IPS-18a (cell line): Measurements from ENCODE around the gene TPO.
"Not testable (repeated sequence)": the region's sequence is repeated elsewhere in the genome, so short reads cannot be mapped to it uniquely, and the experiment has no call there.

ENCODE experiments used
- H3K27ac ChIP-seq: one replicate; pipeline ENCODE4 v1.5.1; 2013; ENCODE audit warnings: low read length
- H3K27me3 ChIP-seq: one replicate; pipeline ENCODE4 v1.6.1; 2013; ENCODE audit warnings: mild to moderate bottlenecking, low read length; ENCODE audit not compliant: control insufficient read depth, insufficient read depth
- H3K36me3 ChIP-seq: one replicate; pipeline ENCODE4 v1.6.1; 2013; ENCODE audit warnings: low read depth, low read length; ENCODE audit not compliant: control insufficient read depth
- H3K4me1 ChIP-seq: one replicate; pipeline ENCODE4 v1.6.1; 2013; ENCODE audit warnings: low read depth, low read length; ENCODE audit not compliant: control insufficient read depth
- H3K4me3 ChIP-seq: one replicate; pipeline ENCODE4 v1.5.1; 2013; ENCODE audit warnings: low read length
- H3K9ac ChIP-seq: one replicate; pipeline ENCODE4 v1.6.1; 2013; ENCODE audit warnings: mild to moderate bottlenecking, low read length, moderate library complexity
- H3K9me3 ChIP-seq: one replicate; pipeline ENCODE4 v1.6.1; 2013; ENCODE audit warnings: low read depth, low read length; ENCODE audit not compliant: control insufficient read depth

The TPO gene

GRCh38 chr2:1556286-1556685 lies 143.0 kb downstream of the TPO start:
- Histone ChIP-seq H3K9me3 (no peaks in the 10 kb centered on the region), H3K27ac (no peak overlapping the region), H3K4me1 (no peaks in the 10 kb centered on the region), H3K36me3 (no peaks in the 10 kb centered on the region), H3K9ac (no peak overlapping the region), H3K4me3 (no peak overlapping the region), H3K27me3 (peaks cover 3% of the 10 kb centered on the region)

DNA sequence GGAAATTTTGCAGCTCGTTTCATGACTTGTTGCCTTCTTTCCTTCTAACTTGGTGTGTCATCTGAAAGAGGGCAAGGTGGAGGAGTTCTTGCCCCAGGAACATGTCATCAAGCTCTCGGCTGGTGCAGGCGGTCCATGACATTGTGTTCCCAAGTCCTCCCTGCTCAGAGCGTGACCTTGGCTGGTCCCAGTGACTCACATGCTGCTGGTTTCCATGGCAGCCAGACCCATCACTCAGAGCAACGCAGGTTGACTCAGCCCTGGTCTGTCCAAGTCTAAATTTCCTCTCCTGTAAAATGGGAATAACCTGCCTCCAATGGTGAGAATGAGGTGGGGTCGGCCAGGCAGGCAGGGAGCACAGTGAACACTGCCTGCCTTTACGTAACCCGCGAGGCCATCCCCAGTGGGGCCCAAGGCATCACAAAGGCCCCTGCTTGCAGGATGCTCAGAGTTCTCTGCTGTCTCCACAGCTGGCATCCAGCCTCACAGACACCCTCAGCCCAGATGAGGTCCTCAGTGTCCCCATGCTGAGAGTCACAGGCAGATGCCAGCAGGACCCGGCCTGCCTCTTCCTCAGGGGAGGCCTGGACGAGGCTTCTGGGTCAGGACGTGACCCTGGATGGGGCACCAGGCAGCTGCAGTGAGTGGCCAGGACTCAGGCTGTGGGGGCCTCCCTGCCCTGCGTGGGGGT lies 143.7 kb downstream of the TPO start:
- H3K4me1 ChIP-seq = no peaks in the 10 kb centered on the region
- no peaks in the 10 kb centered on the region for H3K36me3 ChIP-seq
- H3K27ac ChIP-seq = no peak overlapping the region
- no peaks in the 10 kb centered on the region for H3K27me3 ChIP-seq
- H3K9me3 ChIP-seq = no peaks in the 10 kb centered on the region
- H3K4me3 ChIP-seq = no peak overlapping the region
- H3K9ac ChIP-seq = no peak overlapping the region

- Histone ChIP-seq H3K4me3 (no peak overlapping the region), H3K9ac (no peak overlapping the region), H3K36me3 (no peaks in the 10 kb centered on the region), H3K9me3 (no peaks in the 10 kb centered on the region), H3K27ac (no peak overlapping the region), H3K27me3 (no peaks in the 10 kb centered on the region), H3K4me1 (no peaks in the 10 kb centered on the region)
Measured at GRCh38 chr2:1557467-1557820, 144.2 kb downstream of the TPO start.

DNA sequence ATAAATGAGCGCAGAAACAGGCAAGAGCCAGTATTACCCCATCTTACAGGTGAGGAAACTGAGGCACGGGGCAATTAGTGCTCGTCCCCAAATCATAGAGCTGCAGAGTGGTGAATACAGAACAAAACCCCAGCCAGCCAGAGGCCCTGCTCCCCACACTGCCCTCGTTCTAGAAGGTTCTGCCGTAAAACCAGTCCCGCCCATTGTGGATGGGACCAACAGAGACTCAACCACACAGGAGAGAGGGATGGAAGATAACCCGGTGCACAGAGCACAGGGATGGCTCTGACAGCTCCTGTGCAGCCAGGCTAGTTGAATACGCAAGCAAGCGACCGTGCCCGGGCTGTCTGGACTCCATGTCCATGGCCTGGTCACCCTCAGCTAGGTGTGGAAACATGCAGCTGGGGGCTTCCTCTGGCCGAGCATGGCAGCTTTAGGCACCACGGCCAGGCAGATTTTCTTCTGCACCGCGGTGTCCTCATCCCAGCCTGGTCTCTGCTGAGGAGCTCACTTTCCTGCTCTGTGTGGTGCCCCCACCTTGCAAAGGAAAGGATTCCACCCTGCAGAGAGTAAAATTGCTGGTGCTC lies 146.4 kb downstream of the TPO start:
- H3K4me1 ChIP-seq = no peaks in the 10 kb centered on the region
- H3K27ac ChIP-seq = no peak overlapping the region
- H3K27me3 ChIP-seq = no peaks in the 10 kb centered on the region
- H3K9ac ChIP-seq = no peak overlapping the region
- H3K9me3 ChIP-seq = no peaks in the 10 kb centered on the region
- H3K4me3 ChIP-seq = no peak overlapping the region
- H3K36me3 ChIP-seq = no peaks in the 10 kb centered on the region

GRCh38 chr2:1561259-1561658 lies 148.0 kb downstream of the TPO start:
- Histone ChIP-seq H3K4me3 (no peak overlapping the region), H3K9me3 (no peaks in the 10 kb centered on the region), H3K27ac (no peak overlapping the region), H3K36me3 (no peaks in the 10 kb centered on the region), H3K4me1 (no peaks in the 10 kb centered on the region), H3K9ac (no peak overlapping the region), H3K27me3 (no peaks in the 10 kb centered on the region)

DNA sequence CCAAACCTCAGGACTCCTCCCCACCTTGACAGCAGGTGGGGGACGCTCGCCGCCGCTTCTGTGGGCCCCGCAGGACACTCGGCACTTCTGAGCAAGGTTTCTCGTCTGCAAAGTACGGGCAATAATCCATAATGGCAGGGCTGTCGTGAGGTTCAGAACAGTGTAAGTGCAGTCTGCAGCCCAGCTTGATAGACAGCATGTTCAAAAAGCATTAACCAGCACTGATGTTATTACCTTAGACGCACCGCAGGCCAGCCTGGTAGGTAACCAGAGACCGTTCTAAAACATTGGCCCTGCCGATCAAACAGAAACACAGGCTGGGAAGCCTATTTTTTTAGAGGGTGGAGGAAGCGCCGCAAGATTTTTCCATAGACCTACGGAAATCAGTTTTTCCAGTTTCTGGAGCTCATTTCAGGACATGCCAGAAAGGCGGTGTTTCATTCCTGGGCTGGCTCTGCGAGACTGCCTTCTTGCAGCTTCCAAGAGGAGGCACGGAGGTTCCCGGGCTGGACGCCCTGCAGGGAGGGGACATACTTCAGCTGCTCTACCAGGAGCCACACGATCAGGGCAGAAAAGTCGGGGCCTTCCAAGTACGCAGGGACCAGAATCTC lies 148.7 kb downstream of the TPO start:
- H3K27ac ChIP-seq = no peak overlapping the region
- no peaks in the 10 kb centered on the region for H3K9me3 ChIP-seq
- H3K4me1 ChIP-seq = no peaks in the 10 kb centered on the region
- H3K4me3 ChIP-seq = no peak overlapping the region
- no peak overlapping the region for H3K9ac ChIP-seq
- H3K36me3 ChIP-seq = no peaks in the 10 kb centered on the region
- H3K27me3 ChIP-seq = no peaks in the 10 kb centered on the region

- H3K27ac ChIP-seq = no peak overlapping the region
- no peaks in the 10 kb centered on the region for H3K4me1 ChIP-seq
- no peak overlapping the region for H3K4me3 ChIP-seq
- no peak overlapping the region for H3K9ac ChIP-seq
- no peaks in the 10 kb centered on the region for H3K9me3 ChIP-seq
- no peaks in the 10 kb centered on the region for H3K27me3 ChIP-seq
- H3K36me3 ChIP-seq = no peaks in the 10 kb centered on the region
Measured at GRCh38 chr2:1563084-1563857, 150.0 kb downstream of the TPO start.

DNA sequence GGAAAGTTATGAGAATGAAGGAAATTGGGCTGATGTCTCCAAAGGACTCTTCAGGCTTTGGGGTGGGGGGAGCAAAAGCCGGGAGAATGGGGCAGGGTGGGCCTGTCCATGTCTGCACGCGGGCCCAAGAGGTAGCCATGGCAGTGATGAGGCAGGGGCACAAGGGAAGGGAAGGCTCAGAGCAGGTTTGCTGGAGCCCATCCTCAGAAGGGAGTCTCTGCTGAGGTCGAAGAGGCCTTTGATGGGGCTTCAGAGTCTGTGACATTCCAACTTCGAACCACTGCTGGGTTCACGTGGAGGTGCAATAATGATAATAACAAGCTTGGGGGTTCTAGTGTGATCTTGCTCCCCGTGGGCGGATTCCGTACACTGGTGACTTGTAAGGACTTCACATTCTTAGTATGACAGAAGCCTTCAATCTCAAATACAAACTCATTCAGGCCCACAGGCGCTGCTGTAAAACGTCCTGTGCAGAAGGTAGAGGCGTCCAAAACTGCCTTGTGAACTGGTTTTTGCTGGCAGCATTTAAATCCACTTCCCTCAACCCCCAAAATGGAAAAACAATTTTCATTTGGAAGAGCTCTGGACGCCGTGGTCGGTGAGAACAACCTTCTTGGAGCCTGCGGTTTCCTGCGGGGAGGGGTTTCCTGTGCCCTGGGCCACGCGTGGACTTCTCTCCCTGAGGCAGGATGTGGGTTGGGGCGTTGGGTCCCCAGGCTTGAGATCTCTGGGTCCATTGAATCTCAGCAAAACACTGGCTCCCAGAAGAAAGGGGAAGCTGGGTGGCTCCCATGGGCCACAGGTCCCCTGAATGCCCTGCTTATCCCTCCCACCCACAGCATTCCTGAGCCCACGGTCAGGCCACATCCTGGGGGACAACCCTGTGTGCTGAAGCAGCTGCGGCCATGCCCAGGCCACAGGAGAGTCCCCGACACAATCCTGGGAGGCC lies 151.0 kb downstream of the TPO start:
- no peak overlapping the region for H3K27ac ChIP-seq
- H3K36me3 ChIP-seq = no peaks in the 10 kb centered on the region
- no peaks in the 10 kb centered on the region for H3K9me3 ChIP-seq
- H3K4me1 ChIP-seq = no peaks in the 10 kb centered on the region
- H3K9ac ChIP-seq = no peak overlapping the region
- no peak overlapping the region for H3K4me3 ChIP-seq
- no peaks in the 10 kb centered on the region for H3K27me3 ChIP-seq

DNA sequence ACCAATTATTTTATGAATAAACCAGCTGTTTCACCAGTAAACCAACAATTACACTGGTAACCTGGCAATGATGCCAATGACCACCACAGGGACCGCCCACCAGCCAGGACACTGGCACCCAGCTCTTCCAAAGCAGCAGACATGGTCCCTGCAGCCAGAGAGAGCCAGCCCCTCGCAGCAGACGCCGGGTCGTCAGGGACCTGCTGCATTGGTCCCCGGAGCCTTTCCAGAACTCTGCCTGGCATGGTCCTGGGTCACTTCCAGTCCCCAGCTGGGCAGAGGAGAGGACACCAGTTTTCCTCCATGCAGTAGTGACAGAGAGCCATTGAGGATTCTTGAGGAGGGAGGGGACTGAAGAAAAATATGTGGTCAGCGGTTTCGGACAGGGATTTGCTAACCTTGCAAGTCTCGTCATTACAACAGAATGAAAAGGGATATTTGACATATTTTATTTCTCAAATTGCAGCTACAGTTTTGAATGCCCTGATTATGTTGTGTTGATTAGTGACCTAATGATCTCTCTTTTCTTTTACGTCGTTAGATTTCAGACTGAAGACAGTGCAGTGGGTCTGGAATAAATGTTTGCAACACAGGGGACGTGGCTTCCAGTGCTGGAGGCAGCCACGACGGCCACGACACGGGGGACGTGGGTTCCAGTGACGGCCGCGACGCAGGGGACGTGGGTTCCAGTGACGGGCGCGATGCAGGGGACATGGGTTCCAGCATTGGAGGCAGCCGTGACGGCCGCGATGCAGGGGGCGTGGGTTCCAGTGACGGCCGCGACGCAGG lies 154.5 kb downstream of the TPO start:
- Histone ChIP-seq H3K4me1 (no peaks in the 10 kb centered on the region), H3K27me3 (no peaks in the 10 kb centered on the region), H3K4me3 (no peak overlapping the region), H3K9me3 (no peaks in the 10 kb centered on the region), H3K27ac (no peak overlapping the region), H3K36me3 (no peaks in the 10 kb centered on the region), H3K9ac (no peak overlapping the region)

DNA sequence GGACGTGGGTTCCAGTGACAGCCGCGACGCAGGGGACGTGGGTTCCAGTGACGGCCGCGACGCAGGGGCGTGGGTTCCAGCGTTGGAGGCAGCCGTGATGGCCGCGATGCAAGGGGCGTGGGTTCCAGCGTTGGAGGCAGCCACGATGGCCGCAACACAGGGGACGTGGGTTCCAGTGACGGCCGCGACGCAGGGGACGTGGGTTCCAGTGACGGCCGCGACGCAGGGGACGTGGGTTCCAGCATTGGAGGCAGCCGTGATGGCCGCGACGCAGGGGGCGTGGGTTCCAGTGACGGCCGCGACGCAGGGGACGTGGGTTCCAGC lies 155.0 kb downstream of the TPO start:
- H3K4me3 ChIP-seq, H3K36me3 ChIP-seq, H3K27me3 ChIP-seq, H3K9ac ChIP-seq, H3K4me1 ChIP-seq, H3K27ac ChIP-seq, H3K9me3 ChIP-seq: not testable (repeated sequence)
